Measurements from ENCODE around the gene B4GALT2. TPM values are rescaled to one million over a fixed set of nuclear protein-coding genes. Genes with fewer than 3 reads are reported as not detected.
A peak's percentile ranks its signal among the peaks of the same experiment; 100 is the strongest.

B4GALT2 gene
- total and polyA plus RNA-seq, 9 of the 15 experiments (the other 6 are each of a cell fraction or from before 2014, with no cell fraction given), result 1.3 to 86.8 (median 43.8) TPM

GRCh38 chr1:43979261-43979527, 184 bp downstream of the B4GALT2 start (continued):
- TF ChIP-seq TSHZ1 (CRISPR knock-in tag; IDR thresholded peaks at IDR 0.05) (no peak), HBP1 (CRISPR knock-in tag; IDR thresholded peaks at IDR 0.05) (no peak), ZNF77 (CRISPR knock-in tag; IDR thresholded peaks at IDR 0.05) (no peak), MITF (IDR thresholded peaks at IDR 0.05) (no peak), ZBTB11 (CRISPR knock-in tag; IDR thresholded peaks at IDR 0.05) (peak in 1 of 3 experiments; percentile 61; a peak in 2 of 6 replicates), NFYB (IDR thresholded peaks at IDR 0.05; ENCODE audit: extremely low read depth, insufficient read length) (no peak), RCOR1 (IDR thresholded peaks at IDR 0.05; ENCODE audit: borderline replicate concordance in 1 of 2, low read depth in 2 of 2, low read length in 2 of 2) (no peak), BCLAF1 (IDR thresholded peaks at IDR 0.05; ENCODE audit: borderline replicate concordance in 1 of 2, control insufficient read depth in 1 of 2, low read depth in 2 of 2, low read length in 1 of 2) (no peak), CHAMP1 (IDR thresholded peaks at IDR 0.05) (no peak)

All from K562 (cell line).